GM19099 (cell line): ENCODE measurements around the gene DDX28.

Experiments used
- POLR2A ChIP-seq: IDR thresholded peaks from 3 replicates; pipeline ENCODE4 v1.6.1; 2011; ENCODE audit warnings: low read depth; ENCODE audit not compliant: insufficient read length; ENCODE audit errors: extremely low read depth

The DDX28 gene

GRCh38 chr16:68009157-68009735 lies 13.8 kb downstream of the DDX28 start:
- no peak for TF ChIP-seq POLR2A

- TF ChIP-seq POLR2A = no peak
Observed at GRCh38 chr16:68005786-68006286, 17.2 kb downstream of the DDX28 start.

GRCh38 chr16:68005211-68005610 lies 17.8 kb downstream of the DDX28 start:
- no peak for TF ChIP-seq POLR2A

- TF ChIP-seq POLR2A = no peak
Observed at GRCh38 chr16:68003031-68003430, 20.0 kb downstream of the DDX28 start.

- TF ChIP-seq POLR2A = no peak
Observed at GRCh38 chr16:68000450-68000849, 22.6 kb downstream of the DDX28 start.

- no peak for TF ChIP-seq POLR2A
Observed at GRCh38 chr16:67999985-68000384, 23.0 kb downstream of the DDX28 start.

- TF ChIP-seq POLR2A = peak; percentile 28
Observed at GRCh38 chr16:67998779-67999688, 24.0 kb downstream of the DDX28 start, which contains the start of gene DPEP2. TSS of gene DPEP2 (minus strand) at chr16:67999484. CDS start at chr16:67993212, 6,272 bp downstream.

- TF ChIP-seq POLR2A = no peak
Observed at GRCh38 chr16:67996666-67997065, 26.4 kb downstream of the DDX28 start.

GRCh38 chr16:67995423-67995822 lies 27.6 kb downstream of the DDX28 start:
- TF ChIP-seq POLR2A = no peak

- peak; percentile 44 for TF ChIP-seq POLR2A
Observed at GRCh38 chr16:67993207-67994039, 29.6 kb downstream of the DDX28 start.

GRCh38 chr16:67992661-67993206 lies 30.3 kb downstream of the DDX28 start:
- TF ChIP-seq POLR2A = no peak

GRCh38 chr16:67990018-67990386 lies 33.0 kb downstream of the DDX28 start:
- TF ChIP-seq POLR2A = no peak

- no peak for TF ChIP-seq POLR2A
Observed at GRCh38 chr16:67989322-67990017, 33.6 kb downstream of the DDX28 start.

GRCh38 chr16:67988675-67989074 lies 34.4 kb downstream of the DDX28 start:
- no peak for TF ChIP-seq POLR2A

- TF ChIP-seq POLR2A = no peak
Observed at GRCh38 chr16:67987460-67988160, 35.4 kb downstream of the DDX28 start.
